ENCODE results near the gene ST7. TPM values are rescaled to one million over a fixed set of nuclear protein-coding genes. Genes with fewer than 3 reads are reported as not detected.

Gene ST7
- total and polyA plus RNA-seq, 2 donors (not counting 3 experiments of a cell fraction or from before 2014, with no cell fraction given) = 18.6 to 24.9 TPM

GRCh38 chr7:117051808-117052207 lies 98.5 kb downstream of the ST7 start:
- H3K36me3 ChIP-seq (ENCODE audit: control insufficient read depth in 2 of 2, extremely low read depth in 1 of 2, insufficient read depth in 2 of 2, low read length in 2 of 2) = no peaks in the 10 kb centered on the region
- H3K4me1 ChIP-seq (ENCODE audit: control insufficient read depth, extremely low read depth, insufficient read depth, low read length) = peaks cover 2% of the 10 kb centered on the region
- ChIA-PET CTCF (no interaction called here), POLR2A (no interaction called here)
- H3K27ac ChIP-seq (ENCODE audit: insufficient read depth, low read depth, low read length) = no peak overlapping the region
- H3K27me3 ChIP-seq (ENCODE audit: control insufficient read depth in 2 of 2, insufficient read depth in 2 of 2, low read length in 2 of 2) = no peaks in the 10 kb centered on the region
- DNase-seq (ENCODE audit: low read depth, low spot score) = no peak
- H2AFZ ChIP-seq (ENCODE audit: low read depth, low read length) = no peak overlapping the region
- FAIRE-seq = no peak
- dilution Hi-C loops (cut with MboI; ENCODE audit: extremely low pct_ligation_motif_present, low sequenced_read_pairs) = no loop called here
- H3K4me2 ChIP-seq (ENCODE audit: insufficient read depth, low read length) = no peak overlapping the region
- BruUV-seq (replicated peaks) = no TSS peak
- no peak overlapping the region for H3K4me3 ChIP-seq (replicated peaks in 1 of 3; ENCODE audit: insufficient read depth in 1 of 3, low read depth in 1 of 3, low read length in 3 of 3)
- no peaks in the 10 kb centered on the region for H3K9me3 ChIP-seq (replicated peaks; ENCODE audit: control insufficient read depth, insufficient read depth, low read length)
- no peak overlapping the region for H3K9ac ChIP-seq (replicated peaks; ENCODE audit: extremely low read depth, insufficient read depth, low read length)
- no peaks in the 10 kb centered on the region for H4K20me1 ChIP-seq (replicated peaks; ENCODE audit: control insufficient read depth, extremely low read depth, insufficient read depth, low read length)
- intact Hi-C loops (cut with micrococcal nuclease) = no loop called here
- no peaks in the 10 kb centered on the region for H3K9me1 ChIP-seq (replicated peaks; ENCODE audit: control insufficient read depth, extremely low read depth, insufficient read depth, low read length)
- no peak for TF ChIP-seq FOS (IDR thresholded peaks at IDR 0.05; ENCODE audit: borderline replicate concordance, insufficient read depth, low read length)
- TF ChIP-seq POLR2AphosphoS5 (IDR thresholded peaks at IDR 0.05; ENCODE audit: insufficient read depth, low read depth, low read length) = no peak
- TF ChIP-seq CTCF (IDR thresholded peaks at IDR 0.05; ENCODE audit: extremely low read depth in 1 of 2, insufficient read depth in 1 of 2, low read depth in 1 of 2, low read length in 2 of 2) = no peak
- no peak for TF ChIP-seq GATA2 (IDR thresholded peaks at IDR 0.05; ENCODE audit: insufficient read depth, insufficient read length, low read depth, low read length)
- no peak for TF ChIP-seq MAX (IDR thresholded peaks at IDR 0.05; ENCODE audit: insufficient read depth, insufficient read length)
- no peak for TF ChIP-seq JUN (IDR thresholded peaks at IDR 0.05; ENCODE audit: borderline replicate concordance, insufficient read depth, insufficient read length, low read depth)
- TF ChIP-seq POLR2A (IDR thresholded peaks at IDR 0.05; ENCODE audit: low read depth, low read length) = no peak
- TF ChIP-seq EZH2 (IDR thresholded peaks at IDR 0.05; ENCODE audit: borderline replicate concordance, low read depth, low read length, severe bottlenecking) = no peak
- TF ChIP-seq MYC (IDR thresholded peaks at IDR 0.05; ENCODE audit: low read depth, low read length) = no peak
- peaks cover 2% of the 10 kb centered on the region for H3K79me2 ChIP-seq (ENCODE audit: control insufficient read depth, insufficient read depth, low read length)

All from endothelial cell of umbilical vein (primary cell).